C4-2B (cell line): ENCODE results near the gene SERPINF2.

Experiments used
- CTCF ChIP-seq: fragments of 450-650 bp; conservative IDR thresholded peaks from 2 replicates; pipeline ENCODE4 v1.5.1; 2017; ENCODE audit warnings: mild to moderate bottlenecking
- ZFX ChIP-seq: fragments of 450-650 bp; IDR thresholded peaks from 2 replicates; pipeline ENCODE4 v1.6.1; 2017

DNA sequence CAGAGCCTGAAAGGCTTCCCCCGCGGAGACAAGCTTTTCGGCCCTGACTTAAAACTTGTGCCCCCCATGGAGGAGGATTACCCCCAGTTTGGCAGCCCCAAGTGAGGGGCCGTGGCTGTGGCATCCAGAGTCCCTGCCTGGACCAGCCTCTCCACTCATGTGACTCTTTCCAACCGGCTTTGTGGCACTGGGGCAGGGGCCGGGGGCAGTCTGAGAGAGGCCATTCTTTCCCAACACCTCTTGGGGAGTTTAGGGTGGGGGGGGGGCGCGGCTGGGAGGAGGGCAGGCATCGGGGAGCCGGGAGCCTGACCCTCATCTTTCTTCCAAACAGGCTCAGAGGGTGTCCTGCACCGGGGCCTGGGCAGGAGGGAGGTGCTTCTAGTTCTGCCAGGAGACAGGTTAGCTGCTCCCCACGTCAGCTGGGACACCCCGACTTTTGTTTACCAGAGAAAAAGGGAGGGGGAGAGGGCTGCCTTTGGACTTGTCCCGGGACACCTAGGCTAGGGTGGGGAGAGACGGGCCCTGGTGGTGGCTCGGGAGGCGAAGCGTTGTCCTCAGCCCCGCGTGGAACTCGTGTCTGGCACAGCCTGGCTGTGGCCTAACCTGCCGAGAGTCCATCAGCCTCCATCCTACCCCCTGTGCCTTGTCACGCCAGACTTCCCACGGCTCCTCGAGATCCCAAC lies 11.9 kb downstream of the SERPINF2 start:
- no peak for TF ChIP-seq CTCF
- TF ChIP-seq ZFX = no peak
